Kidney capillary endothelial cell (primary cell): ENCODE results near the gene CCDC33.

Source experiments
- DNase-seq: peaks from one replicate; pipeline ENCODE4 v3.0.0-alpha.2; 2018; ENCODE audit warnings: low spot score

The CCDC33 gene

GRCh38 chr15:74229686-74230085 is 6.4 kb upstream of the CCDC33 start:
- no peak for DNase-seq

GRCh38 chr15:74231475-74231874 is 4.7 kb upstream of the CCDC33 start:
- no peak for DNase-seq

GRCh38 chr15:74233373-74233772 is 2.8 kb upstream of the CCDC33 start:
- DNase-seq, result no peak

DNA sequence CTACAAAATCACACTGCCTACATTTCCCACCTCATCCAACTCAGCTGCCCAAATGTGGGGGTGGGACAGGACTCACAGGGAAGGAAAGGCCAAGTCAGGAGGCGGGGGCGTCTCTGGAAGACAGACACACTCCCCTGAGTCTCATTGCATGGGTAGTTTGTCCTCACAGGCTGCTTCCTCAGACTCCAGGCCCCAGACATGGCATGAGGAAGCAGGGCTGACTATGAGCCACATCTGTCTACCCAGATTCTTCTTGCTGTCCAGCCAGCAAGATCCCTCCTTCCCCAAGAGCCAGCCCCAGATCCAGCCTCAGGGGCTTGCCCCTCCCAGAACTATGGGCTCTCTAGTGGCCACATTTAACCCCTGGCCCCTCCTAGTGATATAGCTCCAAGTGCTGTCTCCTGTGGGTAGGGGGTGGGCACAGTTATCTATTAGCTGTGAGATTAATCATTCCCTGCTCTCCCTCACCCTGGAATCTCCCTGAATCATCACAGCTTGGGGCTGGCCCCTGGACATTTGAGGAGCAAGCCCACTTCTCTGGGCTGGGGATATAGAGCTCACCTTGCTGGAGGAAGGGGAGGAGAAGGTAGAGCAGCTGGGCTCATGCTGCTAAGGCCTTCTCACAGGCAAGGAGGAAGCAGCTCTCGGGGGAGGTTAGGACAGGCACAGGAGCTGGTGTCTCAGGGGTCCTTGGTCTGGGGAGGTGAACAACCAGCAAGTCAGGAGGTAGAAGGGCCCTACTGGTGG is 2.1 kb upstream of the CCDC33 start:
- DNase-seq, result no peak

- DNase-seq, result no peak
Observed at GRCh38 chr15:74234598-74234875, 1.6 kb upstream of the CCDC33 start.

GRCh38 chr15:74239051-74239705 is 3.1 kb downstream of the CCDC33 start:
- DNase-seq, result no peak

GRCh38 chr15:74240002-74240568 is 4.0 kb downstream of the CCDC33 start:
- DNase-seq, result peak; percentile 98

- no peak for DNase-seq
Observed at GRCh38 chr15:74240897-74241614, 4.9 kb downstream of the CCDC33 start.

DNA sequence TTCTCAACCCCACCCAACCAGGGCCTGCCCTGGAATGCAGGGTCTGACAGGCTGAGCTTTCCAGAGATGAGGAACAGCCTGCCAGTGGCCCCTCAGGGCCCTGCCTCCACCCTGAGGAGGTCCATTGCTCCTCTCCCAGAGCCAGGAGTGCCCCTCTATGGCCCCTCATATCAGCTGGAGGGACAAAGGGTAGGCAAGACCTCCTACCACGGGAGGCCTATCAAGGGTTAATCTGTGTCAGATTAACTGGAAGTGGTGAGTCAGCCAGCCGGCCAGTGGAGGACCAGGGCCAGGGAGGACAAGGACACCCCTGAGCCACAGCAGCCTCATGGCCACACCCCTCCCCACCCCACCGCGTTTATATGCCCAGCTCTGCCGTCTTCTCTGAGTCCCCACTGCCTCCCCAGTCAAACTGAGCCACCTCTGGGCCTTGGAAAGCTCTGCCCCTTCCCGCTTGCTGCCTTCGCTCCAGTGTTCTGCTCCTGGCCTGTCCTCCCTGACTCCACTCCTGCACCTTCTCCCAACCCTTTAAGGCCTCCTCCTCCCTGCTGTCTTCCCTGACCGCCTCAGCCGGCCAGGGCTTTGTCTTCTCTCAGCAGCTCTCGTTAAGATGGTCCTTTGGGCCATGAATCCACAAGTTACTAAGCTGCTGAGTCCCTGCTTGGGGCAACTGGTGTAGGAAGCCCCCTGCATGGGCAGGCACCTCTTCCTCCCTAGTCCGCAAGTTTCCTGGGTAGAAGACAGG is 6.5 kb downstream of the CCDC33 start:
- DNase-seq, result peak; percentile 52

DNA sequence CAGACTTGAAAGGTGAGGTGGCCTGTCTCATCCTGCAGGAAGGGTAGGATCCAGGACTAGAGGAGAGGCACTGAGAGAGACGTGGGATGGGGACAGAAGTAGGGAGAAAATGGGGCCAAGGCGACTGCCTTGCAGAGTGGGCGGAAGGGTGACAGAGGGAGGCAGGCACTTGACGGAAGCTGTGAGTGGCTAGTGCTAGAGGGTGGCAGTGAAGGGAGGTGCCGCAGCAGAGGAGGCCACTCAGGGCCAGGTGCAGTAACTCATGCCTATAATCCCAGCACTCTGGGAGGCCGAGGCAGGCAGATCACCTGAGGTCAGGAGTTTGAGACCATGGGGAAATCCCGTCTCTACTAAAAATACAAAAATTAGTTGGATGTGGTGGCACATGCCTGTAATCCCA is 7.3 kb downstream of the CCDC33 start:
- DNase-seq, result no peak

DNA sequence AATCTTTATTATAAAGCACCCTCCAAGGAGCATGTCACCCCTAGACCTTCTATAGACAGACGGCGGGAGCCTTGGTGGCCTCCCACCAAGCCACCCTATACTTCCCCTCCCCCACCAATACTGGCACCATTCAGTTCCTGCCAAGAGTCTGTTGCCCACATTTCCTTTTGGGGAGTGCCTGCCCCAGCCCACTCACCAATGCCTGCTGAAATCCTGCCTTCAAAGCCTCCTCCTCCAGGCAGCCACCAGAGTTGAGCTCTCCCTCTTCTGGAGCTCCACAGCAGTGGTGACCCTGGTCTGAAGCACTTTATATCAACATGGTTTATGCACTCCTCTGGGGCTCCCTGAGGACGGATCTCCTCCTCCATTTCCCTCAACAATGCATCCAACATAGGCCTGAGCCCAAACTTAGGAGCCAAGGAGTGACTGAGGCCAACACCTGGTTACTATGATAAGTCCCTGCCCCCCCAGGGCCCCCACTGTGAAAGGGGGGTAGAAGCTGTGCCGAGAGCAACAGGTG is 8.8 kb downstream of the CCDC33 start:
- no peak for DNase-seq

DNA sequence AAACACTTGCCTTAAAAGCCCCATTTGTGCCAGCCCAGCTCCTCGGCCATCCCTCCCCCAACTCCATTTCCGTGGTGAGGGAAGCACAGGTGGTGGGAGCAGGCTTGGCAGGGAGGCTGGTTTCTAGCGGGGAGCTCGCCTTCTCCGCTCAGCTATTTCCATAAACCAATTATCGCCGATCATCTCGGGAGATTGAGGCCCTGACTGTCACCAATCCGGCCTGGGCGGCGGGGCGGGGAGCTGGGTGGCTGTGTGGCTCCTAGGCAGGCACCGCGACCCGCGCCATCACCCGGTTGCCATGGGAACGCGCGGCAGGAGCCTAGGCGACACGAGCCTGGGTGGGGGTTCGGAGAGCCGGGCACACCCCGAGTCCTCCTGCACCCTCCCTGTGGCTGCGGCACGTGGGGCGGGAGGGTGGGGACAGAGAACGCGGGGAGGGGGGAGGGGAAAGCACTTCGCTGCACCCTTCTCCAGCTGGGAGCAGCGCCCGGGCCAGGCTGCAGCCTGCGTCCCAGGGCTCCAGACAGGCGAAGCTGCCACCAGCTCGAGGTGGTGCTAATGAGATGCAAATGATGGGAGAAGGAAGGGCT is 9.3 kb downstream of the CCDC33 start:
- DNase-seq, result no peak

DNA sequence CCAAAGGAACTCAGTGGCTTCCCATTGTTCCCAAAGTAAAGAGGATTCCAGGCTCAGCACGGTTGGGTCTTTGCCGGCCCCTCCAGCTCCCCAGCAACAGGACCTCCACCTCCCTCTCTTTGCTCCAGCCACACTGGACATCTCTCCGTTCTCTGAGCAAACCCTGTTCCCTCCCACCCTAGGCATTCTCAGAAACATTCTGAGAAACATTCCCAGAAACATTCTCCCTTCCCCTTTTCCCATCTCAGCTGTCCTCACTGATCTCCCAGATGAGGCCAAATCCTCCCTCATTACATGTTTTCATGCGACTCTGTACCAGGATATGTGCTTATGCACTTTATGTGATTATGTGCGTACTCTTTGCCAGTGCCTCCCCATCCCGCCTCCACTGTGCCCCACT is 14.1 kb downstream of the CCDC33 start:
- DNase-seq, result no peak

DNA sequence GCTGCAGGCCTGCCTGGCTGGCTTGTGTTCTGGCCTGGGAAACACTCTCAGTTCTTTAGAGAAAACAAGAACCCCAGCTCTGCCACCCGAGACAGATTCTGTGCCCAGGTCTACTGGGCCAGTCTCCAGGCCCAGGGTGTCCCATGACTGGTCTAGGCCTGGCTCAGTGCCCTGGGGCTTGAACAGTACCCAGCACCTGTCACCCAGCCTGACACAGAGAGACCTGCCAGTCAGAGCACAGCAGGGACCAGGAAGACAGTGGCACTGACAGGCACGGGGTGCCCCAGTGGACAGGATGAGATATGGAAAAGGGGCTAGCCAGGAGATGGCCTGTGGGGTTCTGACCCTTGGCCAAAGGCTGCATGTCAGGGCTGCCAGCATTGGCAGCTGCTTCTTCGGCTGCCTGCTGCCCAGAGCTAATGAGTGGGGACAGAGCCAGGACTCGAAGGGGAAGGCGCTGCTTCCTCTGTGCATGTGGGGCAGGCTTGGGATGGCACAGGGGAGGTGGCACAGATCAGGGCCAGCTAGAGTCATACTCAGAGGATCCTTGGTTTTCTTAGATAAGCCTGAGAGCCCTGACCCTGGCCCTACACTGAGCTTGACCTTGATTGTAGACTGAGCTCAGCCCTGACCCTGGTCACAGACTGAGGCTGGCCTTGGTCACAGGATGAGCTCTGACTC is 15.1 kb downstream of the CCDC33 start:
- no peak for DNase-seq

GRCh38 chr15:74252291-74252690 is 16.2 kb downstream of the CCDC33 start:
- DNase-seq, result no peak

DNA sequence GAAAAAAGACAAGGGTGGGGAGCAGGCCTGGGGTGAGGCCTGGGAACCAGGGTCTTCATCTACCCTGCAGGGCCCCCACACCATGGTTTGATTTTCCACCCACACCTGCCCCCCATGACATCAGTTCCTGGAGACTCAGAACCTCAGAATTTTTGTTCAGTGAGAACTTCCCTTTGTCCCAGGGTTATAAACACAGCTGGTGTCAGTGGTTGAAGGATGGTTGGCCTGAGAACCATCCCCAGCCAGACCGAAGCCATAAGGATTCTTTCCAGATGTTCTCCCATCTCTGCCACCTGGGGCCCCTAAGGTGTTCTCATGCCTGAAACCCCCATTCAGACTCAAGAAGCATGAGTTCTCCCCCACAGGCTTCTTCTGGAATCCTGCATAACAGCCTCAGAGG is 16.6 kb downstream of the CCDC33 start:
- DNase-seq, result no peak

DNA sequence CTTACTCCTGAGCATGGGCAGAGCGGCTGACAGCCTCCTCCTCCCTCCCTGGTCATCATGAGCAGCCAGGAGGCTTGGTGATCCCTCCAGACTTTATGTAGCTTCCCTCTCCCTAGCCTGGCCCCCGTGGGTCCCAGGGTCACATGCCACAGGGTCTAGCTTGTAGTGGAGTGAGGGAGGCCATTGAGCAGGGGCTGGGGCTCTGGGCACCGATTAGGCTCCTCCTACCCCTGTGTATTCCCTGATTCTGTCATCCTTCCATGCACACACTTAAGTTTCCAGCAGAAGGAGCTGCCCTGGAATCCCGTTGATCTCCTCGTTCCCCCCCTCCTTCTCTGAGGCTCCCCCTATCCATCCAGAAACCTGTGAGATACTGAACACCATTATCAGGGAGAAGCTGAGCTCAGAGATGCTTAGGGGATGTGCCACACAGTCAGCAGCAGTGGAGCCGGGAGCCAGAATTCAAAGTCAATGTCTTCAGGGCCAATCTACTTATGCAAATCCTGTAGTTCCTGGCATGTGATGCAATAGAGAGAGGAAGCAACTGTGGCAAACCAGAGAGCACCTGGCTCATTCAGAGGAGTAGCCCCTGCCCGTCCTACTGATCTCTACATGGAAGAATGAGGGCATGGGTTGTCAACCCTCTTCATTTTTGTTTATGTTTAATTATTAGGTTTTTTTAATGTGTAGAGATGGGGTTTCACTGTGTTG is 17.2 kb downstream of the CCDC33 start:
- DNase-seq, result no peak

- DNase-seq, result no peak
Observed at GRCh38 chr15:74257105-74257504, 21.0 kb downstream of the CCDC33 start.

DNA sequence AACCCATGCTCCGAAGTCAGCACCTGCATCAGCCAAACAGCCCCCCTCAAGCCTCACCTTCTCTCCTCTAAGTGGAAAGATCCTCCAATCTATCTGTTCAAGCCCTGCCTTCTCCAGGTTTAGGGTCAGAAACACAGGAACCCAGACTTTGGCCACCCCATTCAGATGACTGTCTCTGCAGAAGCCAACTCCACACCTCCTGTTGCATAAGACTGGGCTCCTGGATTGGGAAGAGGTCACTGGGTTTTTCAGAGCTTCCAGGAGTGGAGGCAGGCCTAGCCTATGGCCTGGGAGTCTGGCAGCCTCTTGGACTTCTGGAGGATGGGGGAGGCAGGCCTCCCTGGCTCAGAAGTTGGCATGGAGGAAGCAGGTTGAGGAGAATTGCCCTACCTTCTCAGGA is 21.5 kb downstream of the CCDC33 start:
- no peak for DNase-seq

- DNase-seq, result no peak
Observed at GRCh38 chr15:74258456-74259291, 22.5 kb downstream of the CCDC33 start.
